HepG2 (cell line): Measurements from ENCODE around the gene MPP7. TPM values are rescaled to one million over a fixed set of nuclear protein-coding genes. Genes with fewer than 3 reads are reported as not detected.

Experiments used
- ATAC-seq: fragments of 200-7000 bp; cut with Tn5 transposase; 3 replicates; pipeline ENCODE4 v1.9.1; 2020; ENCODE audit warnings: mild to moderate bottlenecking, moderate library complexity
- BruUV-seq: library from RNA; stranded (reverse); fragments of 400-500 nt; replicated peaks from 2 replicates; lab custom pipeline; 2021; lab: Mats Ljungman, UMichigan
- CTCF ChIA-PET: fragments of 300-600 bp; formaldehyde crosslinking; extraction: SDS; loops from one replicate; lab custom pipeline; 2021; ENCODE audit warnings: low total read pairs, inconsistent platforms, low intra/inter-chr PET ratio; lab: Yijun Ruan, JAX
- POLR2A ChIA-PET: fragments of 350-600 bp; sonication (Branson Sonifier 250); formaldehyde crosslinking; loops from one replicate; lab custom pipeline; 2020; ENCODE audit warnings: antibody characterized with exemption, inconsistent platforms; lab: Yijun Ruan, JAX
- DNase-seq: peaks from one replicate; pipeline ENCODE4 v3.0.0-alpha.2; 2015; ENCODE audit warnings: low spot score
- FAIRE-seq: peaks from 3 replicates; lab custom pipeline; 2011; peaks lifted over from hg19 to GRCh38; lab: Jason Lieb, UNC
- H2AFZ ChIP-seq: one replicate; pipeline ENCODE4 v1.6.1; 2011; ENCODE audit warnings: low read length, inconsistent platforms
- H3K27ac ChIP-seq: fragments of 300-600 bp; 3 replicates; pipeline ENCODE4 v1.8.0; 2011; ENCODE audit warnings: mixed run types, mild to moderate bottlenecking, mixed read lengths, low read length, inconsistent platforms; ENCODE audit not compliant: insufficient read depth; ENCODE audit errors: extremely low read length
- H3K27me3 ChIP-seq, 2 experiments: fragments of 200-600 bp in 1 of 2; 2 replicates in 1 of 2; 3 replicates in 1 of 2; pipeline versions ENCODE4 v1.6.0 to v1.8.0; 2011; ENCODE audit warnings: low read length in 2 of 2, mild to moderate bottlenecking in 2 of 2, moderate library complexity in 2 of 2, inconsistent platforms in 1 of 2; ENCODE audit not compliant: insufficient read depth in 2 of 2, control insufficient read depth in 1 of 2
- H3K36me3 ChIP-seq, 2 experiments: fragments of 200-600 bp in 1 of 2; replicated peaks in 1 of 2; 2 replicates in 1 of 2; 3 replicates in 1 of 2; pipeline versions ENCODE4 v1.5.1 to v1.8.0; 2011; ENCODE audit warnings: low read length in 2 of 2, inconsistent platforms in 1 of 2; ENCODE audit not compliant: insufficient read depth in 2 of 2, control insufficient read depth in 1 of 2
- H3K4me1 ChIP-seq: 2 replicates; pipeline ENCODE4 v1.5.1; 2012; ENCODE audit warnings: low read length, inconsistent platforms; ENCODE audit not compliant: insufficient read depth
- H3K4me2 ChIP-seq: 2 replicates; pipeline ENCODE4 v1.6.0; 2011; ENCODE audit warnings: low read depth, low read length, inconsistent platforms
- H3K4me3 ChIP-seq, 3 experiments: fragments of 200-600 bp in 1 of 3; sonication (generic), shearing (Covaris generic) in 1 of 3; replicated peaks in 1 of 3; 2 replicates each; pipeline ENCODE4 v1.5.1; 2011 to 2016; ENCODE audit warnings: low read length in 3 of 3, inconsistent platforms in 2 of 3, low read depth in 2 of 3, mild to moderate bottlenecking in 2 of 3, control low read depth in 1 of 3, mixed read lengths in 1 of 3; ENCODE audit not compliant: insufficient read depth in 1 of 3
- H3K79me2 ChIP-seq: one replicate; pipeline ENCODE4 v1.6.1; 2011; ENCODE audit warnings: low read length, inconsistent platforms; ENCODE audit not compliant: insufficient read depth
- H3K9ac ChIP-seq: 2 replicates; pipeline ENCODE4 v1.6.0; 2011; ENCODE audit warnings: mild to moderate bottlenecking, low read depth, low read length, inconsistent platforms; ENCODE audit not compliant: insufficient read depth
- H3K9me3 ChIP-seq: 2 replicates; pipeline ENCODE4 v1.5.1; 2012; ENCODE audit warnings: mild to moderate bottlenecking, low read length
- H4K20me1 ChIP-seq: 2 replicates; pipeline ENCODE4 v1.6.0; 2011; ENCODE audit warnings: inconsistent platforms, mild to moderate bottlenecking, low read length, moderate library complexity; ENCODE audit not compliant: insufficient read depth
- HNRNPH1 ChIP-seq: fragments of 200-400 bp; formaldehyde crosslinking; optimal IDR thresholded peaks from 2 replicates; pipeline ENCODE3; 2017; ENCODE audit warnings: mild to moderate bottlenecking, low read depth, low read length
- LCORL ChIP-seq, 2 experiments: fragments of 450-650 bp in 1 of 2; sonication (generic) in 1 of 2; formaldehyde crosslinking in 1 of 2; IDR thresholded peaks; 2 replicates each; pipeline versions ENCODE4 v1.5.0 to v1.6.1; 2017 to 2020; ENCODE audit warnings: antibody characterized with exemption in 1 of 2, missing genetic modification reagents in 1 of 2
- POLR2AphosphoS5 ChIP-seq: IDR thresholded peaks from 2 replicates; pipeline ENCODE4 v1.6.1; 2012; ENCODE audit warnings: low read depth, low read length
- ZFAT ChIP-seq: sonication (generic); formaldehyde crosslinking; conservative IDR thresholded peaks from 2 replicates; pipeline ENCODE4 v1.8.1; 2023; ENCODE audit warnings: missing genetic modification reagents, inconsistent platforms
- ZFP41 ChIP-seq: sonication (generic); formaldehyde crosslinking; IDR thresholded peaks from 2 replicates; pipeline ENCODE4 v1.4.0; 2020; ENCODE audit warnings: mild to moderate bottlenecking, missing genetic modification reagents, borderline replicate concordance
- WGBS: methylation state at CpG from one replicate; pipeline ENCODE4 v1.1.6; 2017; ENCODE audit warnings: low lambda C conversion rate; 5-methylcytosine and 5-hydroxymethylcytosine counted together
- in situ Hi-C: cut with HindIII; loops from 2 replicates; pipeline ENCODE4 v1.10.0; 2017; ENCODE audit warnings: low pct_unique_long_range_greater_than_20kb; ENCODE audit not compliant: extremely low pct_ligation_motif_present
- intact Hi-C: fragments of 100-400 bp; cut with micrococcal nuclease; formaldehyde crosslinking; loops from one replicate; pipeline ENCODE4 v1.10.0; 2022; ENCODE audit not compliant: unreplicated experiment
- polyA plus RNA-seq, 8 experiments: library from polyadenylated mRNA; depleted of rRNA in 3 of 8; stranded (reverse) in 7 of 8; unstranded in 1 of 8; fragments of >200 nt; fragmentation: Illumina TruSeq in 4 of 8; extraction: Trizol in 4 of 8; gene quantifications; 2 replicates each; pipeline versions ENCODE4 v1.2.1 to v1.2.3, GENCODE V29; 2011 to 2016; ENCODE audit warnings: low read depth in 4 of 8, missing spikeins in 1 of 8, mixed read lengths in 1 of 8; ENCODE audit not compliant: insufficient read depth in 1 of 8
- total RNA-seq, 5 experiments: library from RNA; depleted of rRNA; stranded (reverse); fragments of >200 nt; fragmentation: Illumina TruSeq; extraction: Trizol; gene quantifications; 2 replicates each; pipeline ENCODE4 v1.2.3, GENCODE V29; 2016; ENCODE audit warnings: low read depth in 1 of 5
- TF ChIP-seq, protein P1 (sequence below): sonication (generic); formaldehyde crosslinking; IDR thresholded peaks from 2 replicates; pipeline ENCODE4 v1.4.0; 2020; ENCODE audit warnings: missing genetic modification reagents, borderline replicate concordance
- TF ChIP-seq, protein P2 (sequence below): fragments of 450-650 bp; IDR thresholded peaks from 2 replicates; pipeline ENCODE4 v1.6.1; 2017
- TF ChIP-seq, protein P3 (sequence below): sonication (generic); formaldehyde crosslinking; IDR thresholded peaks from 2 replicates; pipeline ENCODE4 v1.5.0; 2020; ENCODE audit warnings: mild to moderate bottlenecking, missing genetic modification reagents
- TF ChIP-seq, protein P4 (sequence below): sonication (generic); formaldehyde crosslinking; IDR thresholded peaks from 2 replicates; pipeline ENCODE4 v1.8.0; 2022; ENCODE audit warnings: mild to moderate bottlenecking, missing genetic modification reagents

The MPP7 gene
- total and polyA plus RNA-seq, 2 of the 13 experiments (the other 11 are each of a cell fraction or from before 2014, with no cell fraction given), result 6.8 to 16.4 TPM

DNA sequence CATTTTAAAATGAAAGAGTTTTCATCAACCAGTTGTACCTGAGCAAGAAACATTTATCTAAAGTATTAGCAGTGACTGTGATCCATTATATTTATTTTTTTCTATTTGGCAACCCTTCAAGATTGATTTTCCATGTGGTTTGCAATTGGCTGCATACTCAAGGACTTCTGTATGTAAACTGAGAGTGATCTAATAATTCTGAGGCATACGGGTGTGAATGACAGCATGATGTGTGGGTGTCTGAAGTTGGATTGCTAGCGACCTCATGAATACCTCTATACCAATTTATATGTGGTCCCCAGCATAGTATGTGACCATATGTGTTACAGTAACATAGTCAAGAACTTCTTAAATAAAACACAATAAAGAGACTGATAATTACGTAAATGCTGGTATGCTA, 8.2 kb upstream of the MPP7 start:
- CTCF ChIA-PET, result no interaction called here
- Histone ChIP-seq H3K79me2 (no peaks in the 10 kb centered on the region), H2AFZ (no peak overlapping the region), H3K4me1 (no peaks in the 10 kb centered on the region), H3K9ac (no peak overlapping the region), H3K9me3 (no peaks in the 10 kb centered on the region), H3K4me2 (no peak overlapping the region), H4K20me1 (no peaks in the 10 kb centered on the region), H3K4me3 (no peak overlapping the region), H3K27me3 (0 out of 5 replicates have a peak, but pooled peaks cover 1 to 4% of the 10 kb centered on the region in 2 experiments), H3K27ac (no peak overlapping the region), H3K36me3 (no peaks in the 10 kb centered on the region)
- BruUV-seq, result no TSS peak
- ATAC-seq, result no peak
- POLR2A ChIA-PET, result interaction anchor here (4.2 kb wide), 1 partner anchor 9 kb away, joined by 19 read pairs; the partner anchor contains the start of gene MPP7
- in situ Hi-C loops, result no loop called here
- TF ChIP-seq, protein P1, sequence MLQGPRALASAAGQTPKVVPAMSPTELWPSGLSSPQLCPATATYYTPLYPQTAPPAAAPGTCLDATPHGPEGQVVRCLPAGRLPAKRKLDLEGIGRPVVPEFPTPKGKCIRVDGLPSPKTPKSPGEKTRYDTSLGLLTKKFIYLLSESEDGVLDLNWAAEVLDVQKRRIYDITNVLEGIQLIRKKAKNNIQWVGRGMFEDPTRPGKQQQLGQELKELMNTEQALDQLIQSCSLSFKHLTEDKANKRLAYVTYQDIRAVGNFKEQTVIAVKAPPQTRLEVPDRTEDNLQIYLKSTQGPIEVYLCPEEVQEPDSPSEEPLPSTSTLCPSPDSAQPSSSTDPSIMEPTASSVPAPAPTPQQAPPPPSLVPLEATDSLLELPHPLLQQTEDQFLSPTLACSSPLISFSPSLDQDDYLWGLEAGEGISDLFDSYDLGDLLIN, result no peak
- TF ChIP-seq POLR2AphosphoS5, result no peak
- TF ChIP-seq, protein P2, sequence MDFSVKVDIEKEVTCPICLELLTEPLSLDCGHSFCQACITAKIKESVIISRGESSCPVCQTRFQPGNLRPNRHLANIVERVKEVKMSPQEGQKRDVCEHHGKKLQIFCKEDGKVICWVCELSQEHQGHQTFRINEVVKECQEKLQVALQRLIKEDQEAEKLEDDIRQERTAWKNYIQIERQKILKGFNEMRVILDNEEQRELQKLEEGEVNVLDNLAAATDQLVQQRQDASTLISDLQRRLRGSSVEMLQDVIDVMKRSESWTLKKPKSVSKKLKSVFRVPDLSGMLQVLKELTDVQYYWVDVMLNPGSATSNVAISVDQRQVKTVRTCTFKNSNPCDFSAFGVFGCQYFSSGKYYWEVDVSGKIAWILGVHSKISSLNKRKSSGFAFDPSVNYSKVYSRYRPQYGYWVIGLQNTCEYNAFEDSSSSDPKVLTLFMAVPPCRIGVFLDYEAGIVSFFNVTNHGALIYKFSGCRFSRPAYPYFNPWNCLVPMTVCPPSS, result no peak
- no peak for TF ChIP-seq HNRNPH1
- TF ChIP-seq, protein P3, sequence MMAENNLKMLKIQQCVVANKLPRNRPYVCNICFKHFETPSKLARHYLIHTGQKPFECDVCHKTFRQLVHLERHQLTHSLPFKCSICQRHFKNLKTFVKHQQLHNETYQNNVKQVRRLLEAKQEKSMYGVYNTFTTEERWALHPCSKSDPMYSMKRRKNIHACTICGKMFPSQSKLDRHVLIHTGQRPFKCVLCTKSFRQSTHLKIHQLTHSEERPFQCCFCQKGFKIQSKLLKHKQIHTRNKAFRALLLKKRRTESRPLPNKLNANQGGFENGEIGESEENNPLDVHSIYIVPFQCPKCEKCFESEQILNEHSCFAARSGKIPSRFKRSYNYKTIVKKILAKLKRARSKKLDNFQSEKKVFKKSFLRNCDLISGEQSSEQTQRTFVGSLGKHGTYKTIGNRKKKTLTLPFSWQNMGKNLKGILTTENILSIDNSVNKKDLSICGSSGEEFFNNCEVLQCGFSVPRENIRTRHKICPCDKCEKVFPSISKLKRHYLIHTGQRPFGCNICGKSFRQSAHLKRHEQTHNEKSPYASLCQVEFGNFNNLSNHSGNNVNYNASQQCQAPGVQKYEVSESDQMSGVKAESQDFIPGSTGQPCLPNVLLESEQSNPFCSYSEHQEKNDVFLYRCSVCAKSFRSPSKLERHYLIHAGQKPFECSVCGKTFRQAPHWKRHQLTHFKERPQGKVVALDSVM (CRISPR knock-in tag), result no peak
- TF ChIP-seq ZFP41 (CRISPR knock-in tag), result no peak
- TF ChIP-seq LCORL (IDR thresholded peaks at IDR 0.05), result no peak
- TF ChIP-seq LCORL (CRISPR knock-in tag; IDR thresholded peaks at IDR 0.05), result no peak
- TF ChIP-seq ZFAT, result no peak
- TF ChIP-seq, protein P4, sequence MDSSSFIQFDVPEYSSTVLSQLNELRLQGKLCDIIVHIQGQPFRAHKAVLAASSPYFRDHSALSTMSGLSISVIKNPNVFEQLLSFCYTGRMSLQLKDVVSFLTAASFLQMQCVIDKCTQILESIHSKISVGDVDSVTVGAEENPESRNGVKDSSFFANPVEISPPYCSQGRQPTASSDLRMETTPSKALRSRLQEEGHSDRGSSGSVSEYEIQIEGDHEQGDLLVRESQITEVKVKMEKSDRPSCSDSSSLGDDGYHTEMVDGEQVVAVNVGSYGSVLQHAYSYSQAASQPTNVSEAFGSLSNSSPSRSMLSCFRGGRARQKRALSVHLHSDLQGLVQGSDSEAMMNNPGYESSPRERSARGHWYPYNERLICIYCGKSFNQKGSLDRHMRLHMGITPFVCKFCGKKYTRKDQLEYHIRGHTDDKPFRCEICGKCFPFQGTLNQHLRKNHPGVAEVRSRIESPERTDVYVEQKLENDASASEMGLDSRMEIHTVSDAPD (CRISPR knock-in tag), result no peak
- no peak for FAIRE-seq
- no peak for DNase-seq
- WGBS, result 40% methylated on average over 3 of the region's 3 CpGs
- intact Hi-C loops, result no loop called here
